DND-41 (cell line): ENCODE results near the gene CANT1.

ENCODE experiments used
- ATAC-seq: fragments of 200-7000 bp; cut with Tn5 transposase; 3 replicates; pipeline ENCODE4 v1.9.1; 2021; ENCODE audit warnings: low read depth; ENCODE audit not compliant: insufficient read depth
- DNase-seq: peaks from one replicate; pipeline ENCODE4 v3.0.0-alpha.2; 2020
- H2AFZ ChIP-seq: 2 replicates; pipeline ENCODE4 v1.6.0; 2012; ENCODE audit warnings: low read depth, low read length
- H3K27ac ChIP-seq: 2 replicates; pipeline ENCODE4 v1.5.1; 2012; ENCODE audit warnings: low read length, inconsistent platforms
- H3K27me3 ChIP-seq: fragments of 200-600 bp; sonication (generic); 2 replicates; pipeline ENCODE4 v1.6.0; 2012; ENCODE audit warnings: low read length, mild to moderate bottlenecking, inconsistent platforms; ENCODE audit not compliant: insufficient read depth, poor library complexity
- H3K36me3 ChIP-seq: 2 replicates; pipeline ENCODE4 v1.5.1; 2012; ENCODE audit warnings: low read length, inconsistent platforms; ENCODE audit not compliant: insufficient read depth
- H3K4me1 ChIP-seq: 2 replicates; pipeline ENCODE4 v1.5.1; 2012; ENCODE audit warnings: mild to moderate bottlenecking, low read length; ENCODE audit not compliant: insufficient read depth
- H3K4me2 ChIP-seq: 2 replicates; pipeline ENCODE4 v1.6.0; 2012; ENCODE audit warnings: mild to moderate bottlenecking, moderate library complexity, low read length, inconsistent platforms; ENCODE audit not compliant: insufficient read depth
- H3K4me3 ChIP-seq, 2 experiments: fragments of 200-600 bp in 1 of 2; shearing (Covaris generic) in 1 of 2; 2 replicates each; pipeline ENCODE4 v1.5.1; 2012 to 2016; ENCODE audit warnings: inconsistent platforms in 2 of 2, low read length in 2 of 2, mild to moderate bottlenecking in 2 of 2, low read depth in 1 of 2, moderate library complexity in 1 of 2
- H3K79me2 ChIP-seq: 2 replicates; pipeline ENCODE4 v1.6.0; 2012; ENCODE audit warnings: low read length, inconsistent platforms; ENCODE audit not compliant: insufficient read depth
- H3K9ac ChIP-seq: 2 replicates; pipeline ENCODE4 v1.6.0; 2012; ENCODE audit warnings: low read depth, mild to moderate bottlenecking, inconsistent platforms, low read length, moderate library complexity
- H3K9me3 ChIP-seq: 2 replicates; pipeline ENCODE4 v1.5.1; 2012; ENCODE audit warnings: low read length, moderate library complexity, mild to moderate bottlenecking, inconsistent platforms; ENCODE audit not compliant: insufficient read depth, severe bottlenecking
- H4K20me1 ChIP-seq: 2 replicates; pipeline ENCODE4 v1.6.0; 2012; ENCODE audit warnings: low read length; ENCODE audit not compliant: insufficient read depth
- EZH2 ChIP-seq: IDR thresholded peaks from 3 replicates; pipeline ENCODE4 v1.6.1; 2012; ENCODE audit warnings: borderline replicate concordance, low read depth, mild to moderate bottlenecking, moderate library complexity, low read length, inconsistent platforms; ENCODE audit not compliant: severe bottlenecking
- TF ChIP-seq, protein P1 (sequence below): IDR thresholded peaks from 2 replicates; pipeline ENCODE4 v1.5.1; 2012; ENCODE audit warnings: borderline replicate concordance, low read length, moderate library complexity, mild to moderate bottlenecking; ENCODE audit not compliant: poor library complexity, severe bottlenecking; ENCODE audit errors: extremely low read depth

Gene CANT1

DNA sequence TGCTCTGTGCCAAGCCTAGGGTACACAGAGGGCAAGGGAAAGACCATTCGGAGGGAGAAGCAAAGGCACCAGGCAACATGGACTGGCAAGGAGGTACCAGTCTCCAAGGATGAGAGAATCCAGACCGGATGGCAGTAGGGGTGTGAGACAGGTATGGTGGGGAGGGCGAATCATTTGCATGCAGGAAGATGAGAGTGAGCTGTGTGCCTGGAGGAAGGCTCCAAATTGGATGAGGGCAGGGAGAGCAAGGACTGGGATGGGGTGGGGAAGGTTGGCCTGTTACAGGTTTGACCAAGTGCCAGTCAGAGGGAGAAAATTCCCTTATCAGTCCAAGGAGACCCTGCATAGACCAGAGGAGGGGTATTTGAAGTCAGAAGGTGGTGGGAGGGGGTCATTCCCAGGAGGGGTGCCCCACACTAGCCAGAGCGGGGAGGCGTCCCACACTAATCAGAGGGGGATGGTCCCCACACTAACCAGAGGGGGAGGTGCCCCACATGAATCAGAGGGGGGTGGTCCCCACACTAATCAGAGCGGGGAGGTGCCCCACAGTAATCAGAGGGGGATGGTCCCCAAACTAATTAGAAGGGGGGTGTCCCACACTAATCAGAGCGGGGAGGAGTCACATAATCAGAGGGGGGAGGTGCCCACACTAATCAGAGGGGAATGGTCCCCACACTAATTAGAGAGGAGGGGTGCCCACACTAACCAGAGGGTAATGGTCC is 737 bp downstream of the CANT1 start:
- Histone ChIP-seq H3K36me3 (peaks cover 19% of the 10 kb centered on the region), H3K27ac (peak overlapping the region; percentile 95), H3K4me1 (peaks cover 47% of the 10 kb centered on the region), H2AFZ (peak overlapping the region; percentile 82), H3K9ac (peak overlapping the region; percentile 97), H3K4me2 (peak overlapping the region; percentile 90), H4K20me1 (peaks cover 40% of the 10 kb centered on the region), H3K4me3 (peak overlapping the region; percentile 99 to 100), H3K27me3 (no peaks in the 10 kb centered on the region), H3K9me3 (peaks cover 2% of the 10 kb centered on the region), H3K79me2 (peaks cover 56% of the 10 kb centered on the region)
- no peak for DNase-seq
- no peak for ATAC-seq
- TF ChIP-seq EZH2, result no peak
- TF ChIP-seq, protein P1, sequence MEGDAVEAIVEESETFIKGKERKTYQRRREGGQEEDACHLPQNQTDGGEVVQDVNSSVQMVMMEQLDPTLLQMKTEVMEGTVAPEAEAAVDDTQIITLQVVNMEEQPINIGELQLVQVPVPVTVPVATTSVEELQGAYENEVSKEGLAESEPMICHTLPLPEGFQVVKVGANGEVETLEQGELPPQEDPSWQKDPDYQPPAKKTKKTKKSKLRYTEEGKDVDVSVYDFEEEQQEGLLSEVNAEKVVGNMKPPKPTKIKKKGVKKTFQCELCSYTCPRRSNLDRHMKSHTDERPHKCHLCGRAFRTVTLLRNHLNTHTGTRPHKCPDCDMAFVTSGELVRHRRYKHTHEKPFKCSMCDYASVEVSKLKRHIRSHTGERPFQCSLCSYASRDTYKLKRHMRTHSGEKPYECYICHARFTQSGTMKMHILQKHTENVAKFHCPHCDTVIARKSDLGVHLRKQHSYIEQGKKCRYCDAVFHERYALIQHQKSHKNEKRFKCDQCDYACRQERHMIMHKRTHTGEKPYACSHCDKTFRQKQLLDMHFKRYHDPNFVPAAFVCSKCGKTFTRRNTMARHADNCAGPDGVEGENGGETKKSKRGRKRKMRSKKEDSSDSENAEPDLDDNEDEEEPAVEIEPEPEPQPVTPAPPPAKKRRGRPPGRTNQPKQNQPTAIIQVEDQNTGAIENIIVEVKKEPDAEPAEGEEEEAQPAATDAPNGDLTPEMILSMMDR, result no peak

DNA sequence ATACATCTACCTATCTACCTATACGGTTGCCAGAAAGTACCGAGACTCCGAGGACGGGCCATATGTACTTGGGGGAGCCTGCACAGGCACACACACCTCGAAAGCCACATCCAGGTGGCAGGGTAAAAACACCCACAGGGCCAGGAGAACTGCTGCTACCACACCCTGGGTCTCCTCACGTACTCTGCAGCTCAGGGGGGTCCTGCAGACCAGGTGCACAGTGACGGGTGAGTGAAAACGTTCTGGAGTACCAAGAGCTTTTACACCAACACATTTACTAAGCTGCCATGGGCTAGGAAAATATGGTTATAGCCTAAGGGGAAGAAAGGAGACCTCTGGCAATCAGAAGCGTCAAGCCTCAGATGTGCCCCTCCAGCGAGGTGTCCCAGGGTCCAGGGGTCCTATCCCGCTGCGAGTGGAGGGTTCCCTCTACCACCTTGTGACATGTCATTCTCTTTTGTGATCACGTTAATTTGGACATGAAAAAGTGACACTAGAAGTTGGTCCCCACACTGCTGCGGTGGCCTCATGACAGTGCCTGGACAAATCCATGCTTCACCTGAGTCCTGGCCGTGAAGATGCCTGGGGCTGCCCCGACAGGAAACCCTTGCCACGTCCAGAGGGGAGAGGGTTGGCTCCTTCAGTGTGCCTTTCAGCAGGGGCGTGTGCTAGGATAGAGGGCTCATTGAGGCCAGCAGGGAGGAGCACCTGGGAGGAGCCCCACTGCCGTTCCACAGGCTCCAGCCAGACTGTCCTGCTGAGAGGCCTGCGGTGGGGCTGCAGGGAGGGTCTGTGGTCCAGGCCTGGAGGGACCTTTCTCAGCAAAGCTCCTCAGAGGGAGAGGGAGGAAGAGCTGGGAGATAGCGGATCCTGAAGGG is 1.8 kb downstream of the CANT1 start:
- H4K20me1 ChIP-seq, result peaks cover 50% of the 10 kb centered on the region

DNA sequence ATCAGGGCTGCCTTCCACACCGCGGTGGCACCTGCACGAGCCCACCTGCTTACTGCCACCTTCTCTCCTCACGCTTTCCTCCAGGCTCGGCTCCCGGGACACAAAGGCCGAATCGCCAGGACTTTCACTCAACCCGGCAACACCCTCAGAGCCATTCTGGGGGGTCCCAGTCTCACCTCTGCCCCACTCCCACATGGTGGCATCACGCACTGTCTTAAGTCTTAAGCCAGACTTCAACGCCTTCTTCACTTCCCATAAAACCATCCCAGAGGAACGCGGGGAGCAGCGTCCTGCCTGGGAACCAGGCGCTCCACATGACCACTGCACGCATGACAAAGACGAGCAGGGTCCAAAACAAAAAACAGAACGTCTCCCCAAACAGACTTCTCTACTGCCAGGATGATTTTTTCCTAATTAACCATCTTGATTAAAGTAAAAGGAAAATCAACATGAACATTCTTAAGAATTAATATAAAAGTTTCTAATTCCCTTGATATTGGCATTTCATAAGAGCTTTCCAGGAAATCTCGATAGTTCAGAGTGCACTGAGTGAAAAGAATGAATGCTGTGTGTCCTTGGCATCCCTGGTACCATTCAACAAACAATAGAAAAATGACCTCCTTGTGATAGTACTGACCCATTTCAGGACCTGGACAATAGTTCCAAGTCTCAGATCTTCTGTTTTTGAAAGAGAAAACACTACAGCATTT is 2.6 kb downstream of the CANT1 start:
- peaks cover 75% of the 10 kb centered on the region for H3K79me2 ChIP-seq

More for the DNA sequence above, 1.8 kb downstream of the CANT1 start:
- no peaks in the 10 kb centered on the region for H3K9me3 ChIP-seq
- peaks cover 67% of the 10 kb centered on the region for H3K79me2 ChIP-seq
- H3K4me2 ChIP-seq, result peak overlapping the region; percentile 90
- H3K27ac ChIP-seq, result peak overlapping the region; percentile 95; the same call in 1 of the 2 replicates
- peak overlapping the region; percentile 97 for H3K9ac ChIP-seq
- H2AFZ ChIP-seq, result no peak overlapping the region
- H3K27me3 ChIP-seq, result no peaks in the 10 kb centered on the region
- DNase-seq, result no peak
- H3K4me3 ChIP-seq, result peak overlapping the region in 1 of 2 experiments; percentile 100; a peak in 2 of 4 replicates
- TF ChIP-seq, protein P1, result no peak
- TF ChIP-seq EZH2, result no peak
- H3K4me1 ChIP-seq, result peaks cover 47% of the 10 kb centered on the region
- peaks cover 29% of the 10 kb centered on the region for H3K36me3 ChIP-seq
- ATAC-seq, result no peak

More for the DNA sequence above, 2.6 kb downstream of the CANT1 start:
- H2AFZ ChIP-seq, result no peak overlapping the region
- peaks cover 37% of the 10 kb centered on the region for H3K36me3 ChIP-seq
- ATAC-seq (no peak), DNase-seq (no peak)
- H3K27ac ChIP-seq, result peak overlapping the region; percentile 25; the same call in 1 of the 2 replicates
- peak overlapping the region; percentile 90 for H3K4me2 ChIP-seq
- no peaks in the 10 kb centered on the region for H3K27me3 ChIP-seq
- H3K9me3 ChIP-seq, result no peaks in the 10 kb centered on the region
- H3K9ac ChIP-seq, result no peak overlapping the region
- H4K20me1 ChIP-seq, result peaks cover 58% of the 10 kb centered on the region
- H3K4me1 ChIP-seq, result peaks cover 47% of the 10 kb centered on the region
- H3K4me3 ChIP-seq, result peak overlapping the region in 1 of 2 experiments; percentile 100; a peak in 2 of 4 replicates
- TF ChIP-seq EZH2, result no peak
- TF ChIP-seq, protein P1, result no peak
